Measurements from ENCODE around the gene MORN1. TPM values are rescaled to one million over a fixed set of nuclear protein-coding genes. Genes with fewer than 3 reads are reported as not detected.

Gene MORN1
- total and polyA plus RNA-seq, 2 of the 4 experiments (the other 2 are of a cell fraction), result 3.0 to 4.2 TPM

DNA sequence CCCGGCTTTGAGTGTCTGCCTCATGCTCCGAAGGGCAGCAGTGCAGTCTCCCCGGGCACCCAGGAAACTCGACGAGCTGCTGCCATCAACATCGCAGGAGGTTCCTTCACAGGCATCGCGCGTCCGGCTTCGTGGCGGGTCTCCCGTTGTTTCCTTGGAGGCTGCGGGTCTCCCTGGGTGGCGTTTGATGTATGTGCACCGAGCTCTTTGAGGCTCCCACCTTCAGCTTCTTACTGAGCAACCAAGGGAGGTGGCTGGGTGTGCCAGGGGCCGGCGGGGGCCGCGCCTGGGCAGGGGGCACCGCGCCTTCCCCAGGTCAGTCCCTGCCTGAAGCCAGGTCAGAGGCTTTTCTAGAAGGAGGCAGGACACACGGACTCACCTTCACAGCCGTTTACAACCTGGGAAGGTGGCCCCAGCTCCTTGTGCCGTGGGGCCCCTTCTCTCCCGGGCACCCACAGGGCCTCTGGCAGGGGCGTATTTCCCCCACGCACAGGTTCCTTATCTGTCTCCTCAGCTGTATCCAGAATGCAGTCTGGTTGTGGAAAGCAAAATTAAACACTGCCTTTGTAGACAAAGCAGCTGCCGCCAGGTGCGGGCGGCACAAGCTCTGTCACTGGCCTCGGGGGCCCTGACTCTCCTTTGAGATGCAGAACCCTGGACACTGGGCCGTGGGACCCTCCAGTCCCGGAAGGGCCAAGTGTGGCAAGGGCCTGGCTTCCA lies 42.7 kb upstream of the MORN1 start:
- no peak overlapping the region for H2BK20ac ChIP-seq (ENCODE audit: low read depth, low read length)
- H3K36me3 ChIP-seq (ENCODE audit: control insufficient read depth, insufficient read depth, low read length), result no peaks in the 10 kb centered on the region
- no peak overlapping the region for H2BK15ac ChIP-seq (ENCODE audit: low read depth, low read length)
- ChIA-PET CTCF (no interaction called here), POLR2A (ENCODE audit: unreplicated experiment) (no interaction called here)
- no peaks in the 10 kb centered on the region; the same call in 1 of the 2 replicates for H4K20me1 ChIP-seq (ENCODE audit: insufficient read depth, low read length)
- intact Hi-C loops (cut with micrococcal nuclease), result loop anchor here (5.0 kb wide), 1 partner anchor 113 kb away; no protein-coding TSS in a partner anchor
- no peak overlapping the region for H4K8ac ChIP-seq (ENCODE audit: low read depth in 2 of 2, low read length in 2 of 2)
- dilution Hi-C loops (cut with HindIII; ENCODE audit: low sequenced_read_pairs, unreplicated experiment), result no loop called here
- H3K27ac ChIP-seq (ENCODE audit: insufficient read depth, low read length), result no peak overlapping the region
- H3K14ac ChIP-seq (replicated peaks; ENCODE audit: low read depth, low read length), result no peak overlapping the region
- peaks cover 51% of the 10 kb centered on the region for H3K27me3 ChIP-seq (ENCODE audit: control insufficient read depth, insufficient read depth, low read length)
- H3K9me1 ChIP-seq (ENCODE audit: insufficient read depth, low read length), result no peaks in the 10 kb centered on the region
- H3K23ac ChIP-seq (ENCODE audit: low read depth, low read length), result no peak overlapping the region
- H4K91ac ChIP-seq (ENCODE audit: insufficient read depth, low read depth, low read length), result no peak overlapping the region
- H3K4me3 ChIP-seq (ENCODE audit: insufficient read depth, low read depth, low read length), result no peak overlapping the region
- H3K4me2 ChIP-seq (ENCODE audit: low read depth, low read length), result no peak overlapping the region
- H3K79me1 ChIP-seq (ENCODE audit: low read depth in 1 of 2, low read length in 2 of 2), result no peaks in the 10 kb centered on the region
- no peak overlapping the region for H3K56ac ChIP-seq (ENCODE audit: extremely low read depth, insufficient read depth, low read length)
- WGBS, 2 experiments (ENCODE audit: extremely low coverage in 2 of 2, insufficient read length in 1 of 2), result 57% methylated on average over 13 of the region's 34 CpGs; no CpG with 5 or more reads in 1 of the 2 experiments
- no peak overlapping the region for H2BK120ac ChIP-seq (ENCODE audit: low read depth, low read length)
- TF ChIP-seq POLR2A (IDR thresholded peaks at IDR 0.05; ENCODE audit: low read depth, low read length) (no peak), CEBPB (IDR thresholded peaks at IDR 0.05; ENCODE audit: low read depth, low read length) (no peak), MXI1 (IDR thresholded peaks at IDR 0.05; ENCODE audit: borderline replicate concordance, low read depth, low read length) (no peak), RAD21 (IDR thresholded peaks at IDR 0.05; ENCODE audit: low read length) (no peak), MAZ (IDR thresholded peaks at IDR 0.05; ENCODE audit: borderline replicate concordance, low read depth, low read length) (no peak), RFX5 (IDR thresholded peaks at IDR 0.05; ENCODE audit: low read depth, low read length) (no peak), NFE2L2 (IDR thresholded peaks at IDR 0.05; ENCODE audit: low read depth, low read length) (no peak)
- TF ChIP-seq, protein P1, sequence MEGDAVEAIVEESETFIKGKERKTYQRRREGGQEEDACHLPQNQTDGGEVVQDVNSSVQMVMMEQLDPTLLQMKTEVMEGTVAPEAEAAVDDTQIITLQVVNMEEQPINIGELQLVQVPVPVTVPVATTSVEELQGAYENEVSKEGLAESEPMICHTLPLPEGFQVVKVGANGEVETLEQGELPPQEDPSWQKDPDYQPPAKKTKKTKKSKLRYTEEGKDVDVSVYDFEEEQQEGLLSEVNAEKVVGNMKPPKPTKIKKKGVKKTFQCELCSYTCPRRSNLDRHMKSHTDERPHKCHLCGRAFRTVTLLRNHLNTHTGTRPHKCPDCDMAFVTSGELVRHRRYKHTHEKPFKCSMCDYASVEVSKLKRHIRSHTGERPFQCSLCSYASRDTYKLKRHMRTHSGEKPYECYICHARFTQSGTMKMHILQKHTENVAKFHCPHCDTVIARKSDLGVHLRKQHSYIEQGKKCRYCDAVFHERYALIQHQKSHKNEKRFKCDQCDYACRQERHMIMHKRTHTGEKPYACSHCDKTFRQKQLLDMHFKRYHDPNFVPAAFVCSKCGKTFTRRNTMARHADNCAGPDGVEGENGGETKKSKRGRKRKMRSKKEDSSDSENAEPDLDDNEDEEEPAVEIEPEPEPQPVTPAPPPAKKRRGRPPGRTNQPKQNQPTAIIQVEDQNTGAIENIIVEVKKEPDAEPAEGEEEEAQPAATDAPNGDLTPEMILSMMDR (conservative IDR thresholded peaks at IDR 0.05; ENCODE audit: low read depth, low read length), result no peak
- no peaks in the 10 kb centered on the region for H3K4me1 ChIP-seq (ENCODE audit: control insufficient read depth, insufficient read depth, low read length)
- no TSS peak for BruUV-seq (replicated peaks)
- in situ Hi-C loops (cut with MboI; ENCODE audit: low sequenced_read_pairs), result loop anchor here (25.0 kb wide), 1 partner anchor 628 kb away; the partner anchor contains the start of gene PRDM16
- H4K5ac ChIP-seq (ENCODE audit: low read depth, low read length), result no peak overlapping the region
- H2BK5ac ChIP-seq (ENCODE audit: low read depth, low read length, poor library complexity, severe bottlenecking), result no peak overlapping the region
- peaks cover 5% of the 10 kb centered on the region; the same call in 1 of the 2 replicates for H3K9me3 ChIP-seq (ENCODE audit: control insufficient read depth, insufficient read depth, low read length)
- H3K4ac ChIP-seq (ENCODE audit: low read depth, low read length), result no peak overlapping the region
- ATAC-seq (ENCODE audit: low read depth) (no peak), DNase-seq (no peak)
- H3K18ac ChIP-seq (ENCODE audit: low read depth, low read length), result no peak overlapping the region
- no peak overlapping the region for H3K9ac ChIP-seq (ENCODE audit: low read depth, low read length)
- no peak overlapping the region for H2AFZ ChIP-seq (replicated peaks; ENCODE audit: low read length, poor library complexity)
- no peak overlapping the region for H2AK5ac ChIP-seq (ENCODE audit: low read depth, low read length)
- no peak overlapping the region for H2AK9ac ChIP-seq (replicated peaks; ENCODE audit: low read depth, low read length, poor library complexity)

Data from IMR-90 (cell line).